Ammon's horn (tissue), 1 donor: ENCODE results near the gene KAZN.
A peak's percentile ranks its signal among the peaks of the same experiment; 100 is the strongest.
"Not testable (repeated sequence)": the region's sequence is repeated elsewhere in the genome, so short reads cannot be mapped to it uniquely, and the experiment has no call there.

ENCODE experiments used
- DNase-seq: peaks from one replicate; pipeline ENCODE4 v3.0.0-alpha.2; 2016; ENCODE audit warnings: low spot score

KAZN gene

GRCh38 chr1:15035236-15035635, 436.8 kb downstream of the KAZN start:
- no peak for DNase-seq

GRCh38 chr1:15036101-15036500, 437.6 kb downstream of the KAZN start:
- DNase-seq: no peak

GRCh38 chr1:15038232-15039016, 439.9 kb downstream of the KAZN start:
- no peak for DNase-seq

DNA sequence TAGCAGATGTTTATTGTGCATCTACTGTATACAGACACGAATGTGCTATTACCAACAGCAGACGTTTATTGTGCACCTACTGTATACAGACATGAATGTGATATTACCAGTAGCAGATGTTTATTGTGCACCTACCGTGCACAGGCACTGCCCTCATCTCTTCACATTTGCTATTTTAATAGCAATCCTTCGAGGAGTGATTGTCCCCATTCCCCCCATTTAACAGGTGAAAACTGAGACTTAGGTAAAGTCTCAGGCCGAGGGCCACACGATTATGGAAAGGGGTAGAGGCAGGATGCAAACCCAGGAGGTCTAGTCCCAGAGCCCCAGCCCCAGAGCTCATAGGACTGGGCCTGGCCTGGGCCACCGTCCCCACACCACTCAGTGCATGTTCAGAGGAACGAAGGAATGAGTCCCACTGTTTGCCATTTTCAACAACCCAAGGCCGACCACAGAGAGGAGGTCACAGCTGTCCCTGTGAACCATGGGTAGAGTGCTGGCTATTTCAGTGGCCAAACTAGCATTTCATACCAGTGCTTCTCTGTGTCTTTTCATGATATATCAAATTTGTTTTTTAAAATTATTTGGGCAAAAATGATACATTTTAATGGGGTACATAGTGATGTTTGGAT, 440.6 kb downstream of the KAZN start:
- no peak for DNase-seq

DNA sequence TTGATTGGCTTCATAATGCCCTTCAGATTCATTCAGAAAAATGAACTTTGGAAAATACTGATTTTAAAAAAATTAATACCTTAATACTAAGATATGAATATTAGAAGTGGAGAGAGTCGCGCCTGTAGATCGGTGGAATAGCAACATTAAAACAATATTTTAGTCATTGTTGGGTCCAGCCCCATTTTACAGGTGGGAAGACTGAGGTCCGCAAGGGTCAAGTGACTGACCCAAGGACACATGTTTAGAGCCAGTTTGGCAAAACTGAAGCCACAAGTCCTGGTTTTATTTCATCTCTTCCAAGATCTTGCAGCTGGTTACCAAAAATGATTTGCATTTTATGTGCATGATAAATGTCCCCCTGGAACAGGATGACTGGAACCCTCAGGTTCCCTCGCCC, 441.4 kb downstream of the KAZN start:
- no peak for DNase-seq

DNA sequence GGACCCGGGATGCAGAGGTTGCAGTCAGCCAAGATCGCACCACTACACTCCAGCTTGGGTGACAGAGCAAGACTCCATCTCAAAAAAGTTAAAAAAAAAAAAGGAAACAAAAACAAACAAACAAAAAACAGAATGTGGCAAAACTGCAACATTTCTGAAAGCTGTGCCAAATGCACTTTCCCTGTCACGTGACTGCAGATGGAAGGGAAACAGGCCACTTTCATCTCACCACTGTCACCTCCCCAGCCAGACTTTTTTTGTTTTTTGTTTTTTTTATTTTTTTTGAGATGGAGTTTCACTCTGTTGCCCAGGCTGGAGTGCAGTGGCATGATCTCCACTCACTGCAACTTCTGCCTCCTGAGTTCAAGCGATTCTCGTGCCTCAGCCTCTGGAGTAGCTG, 442.2 kb downstream of the KAZN start:
- not testable (repeated sequence) for DNase-seq

DNA sequence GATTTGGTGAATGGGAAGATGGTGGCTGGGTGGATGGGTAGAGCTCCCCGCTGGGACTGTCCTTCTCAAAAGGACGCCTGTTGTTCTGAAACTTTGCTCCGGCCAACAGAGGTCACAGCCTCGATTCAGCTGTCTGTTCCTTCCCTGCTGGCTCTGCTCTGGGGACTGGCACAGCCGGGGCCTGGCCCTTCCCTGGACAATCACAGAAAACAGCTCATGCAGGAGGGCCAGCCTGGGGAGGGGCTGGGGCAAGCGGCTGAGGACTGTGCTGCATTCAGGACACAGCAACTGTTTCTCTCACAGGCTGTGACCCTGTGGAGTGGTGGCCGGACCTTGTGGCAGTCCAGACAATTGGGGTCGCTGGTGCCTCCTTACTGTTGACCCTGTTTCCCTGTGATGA, 444.4 kb downstream of the KAZN start:
- DNase-seq: peak; percentile 96

- DNase-seq: no peak
Measured at GRCh38 chr1:15043934-15044333, 445.4 kb downstream of the KAZN start.

- DNase-seq: no peak
Measured at GRCh38 chr1:15045123-15045522, 446.6 kb downstream of the KAZN start.

DNA sequence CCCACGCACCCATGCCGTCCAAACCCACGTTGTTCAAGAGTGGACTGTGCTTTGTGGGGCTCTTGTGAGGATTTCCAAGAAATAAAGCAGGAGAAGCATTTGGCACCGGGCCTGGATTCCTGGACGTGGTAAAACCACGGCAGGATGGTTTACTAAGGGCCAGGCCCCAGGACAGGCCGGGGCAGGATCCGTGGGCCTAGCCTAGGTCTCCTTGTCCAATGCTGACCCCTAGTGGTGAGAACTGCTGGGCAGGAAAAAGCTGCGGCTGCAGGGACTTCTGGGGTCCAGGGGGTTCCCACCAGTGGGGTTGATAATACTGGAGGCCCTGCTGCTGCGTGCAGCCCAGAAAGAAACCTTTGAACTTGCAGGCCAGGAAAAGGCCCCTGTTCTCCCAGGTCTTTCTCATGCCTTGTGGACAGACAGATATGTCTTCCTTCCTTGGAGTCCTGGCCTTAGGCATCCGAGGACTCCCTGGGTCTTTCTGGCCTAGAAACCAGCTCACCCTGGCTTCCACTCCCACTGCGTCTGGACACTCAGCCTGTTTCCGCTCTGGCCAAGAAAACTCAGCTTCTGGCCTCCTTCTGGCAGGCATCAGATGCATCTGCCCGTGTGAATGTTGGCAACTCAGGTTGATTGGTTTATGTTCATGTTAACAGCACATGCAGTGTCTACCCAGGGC, 448.1 kb downstream of the KAZN start:
- peak; percentile 84 for DNase-seq

GRCh38 chr1:15047237-15047636, 448.8 kb downstream of the KAZN start:
- DNase-seq: no peak

DNA sequence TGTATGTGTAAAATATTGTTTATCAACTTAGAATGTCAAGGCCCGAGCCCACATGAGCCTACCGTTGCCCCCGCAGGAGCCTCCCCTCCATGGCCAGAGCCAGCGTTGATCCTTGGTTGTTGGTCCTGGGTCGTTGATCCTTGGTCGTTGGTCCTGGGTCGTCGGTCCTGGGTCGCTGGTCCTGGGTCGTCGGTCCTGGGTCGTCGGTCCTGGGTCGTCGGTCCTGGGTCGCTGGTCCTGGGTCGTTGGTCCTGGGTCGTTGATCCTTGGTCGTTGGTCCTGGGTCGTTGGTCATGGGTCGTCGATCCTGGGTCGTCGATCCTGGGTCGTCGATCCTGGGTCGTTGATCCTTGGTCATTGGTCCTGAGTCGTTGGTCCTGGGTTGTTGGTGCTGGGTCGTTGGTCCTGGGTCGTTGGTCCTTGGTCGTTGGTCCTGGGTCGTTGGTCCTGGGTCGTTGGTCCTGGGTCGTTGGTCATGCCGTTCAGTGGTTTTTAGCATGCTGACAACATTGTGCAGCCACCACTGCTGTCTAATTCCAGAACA, 450.0 kb downstream of the KAZN start:
- DNase-seq: no peak

- DNase-seq: no peak
Measured at GRCh38 chr1:15049067-15049466, 450.6 kb downstream of the KAZN start.

DNA sequence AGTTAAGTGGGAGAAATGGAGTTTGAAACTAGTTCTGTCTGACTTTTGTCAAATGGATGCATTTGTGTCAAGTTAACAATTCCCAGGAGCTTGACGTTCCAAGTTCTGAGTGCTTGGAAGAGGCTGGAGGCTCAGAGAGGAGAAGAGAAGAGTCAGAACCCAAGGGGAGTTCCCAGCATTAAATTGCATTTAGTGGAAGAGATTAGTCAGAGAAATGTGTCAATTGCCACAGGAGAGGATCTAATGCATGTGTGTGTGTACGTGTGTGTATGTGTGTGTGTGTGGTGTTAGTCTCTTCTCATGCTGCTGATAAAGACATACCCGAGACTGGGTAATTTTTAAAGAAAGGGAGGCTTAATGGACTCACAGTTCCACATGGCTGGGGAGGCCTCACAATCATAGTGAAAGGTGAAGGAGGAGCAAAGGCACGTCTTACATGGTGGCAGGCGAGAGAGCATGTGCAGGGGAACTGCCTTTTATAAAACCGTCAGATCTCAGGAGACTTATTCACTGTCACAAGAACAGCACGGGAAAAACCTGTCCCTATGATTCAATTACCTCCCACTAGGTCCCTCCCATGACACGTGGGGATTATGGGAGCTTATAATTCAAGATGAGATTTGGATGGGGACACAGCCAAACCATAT, 453.5 kb downstream of the KAZN start:
- DNase-seq: no peak

GRCh38 chr1:15053153-15053552, 454.7 kb downstream of the KAZN start:
- no peak for DNase-seq

DNA sequence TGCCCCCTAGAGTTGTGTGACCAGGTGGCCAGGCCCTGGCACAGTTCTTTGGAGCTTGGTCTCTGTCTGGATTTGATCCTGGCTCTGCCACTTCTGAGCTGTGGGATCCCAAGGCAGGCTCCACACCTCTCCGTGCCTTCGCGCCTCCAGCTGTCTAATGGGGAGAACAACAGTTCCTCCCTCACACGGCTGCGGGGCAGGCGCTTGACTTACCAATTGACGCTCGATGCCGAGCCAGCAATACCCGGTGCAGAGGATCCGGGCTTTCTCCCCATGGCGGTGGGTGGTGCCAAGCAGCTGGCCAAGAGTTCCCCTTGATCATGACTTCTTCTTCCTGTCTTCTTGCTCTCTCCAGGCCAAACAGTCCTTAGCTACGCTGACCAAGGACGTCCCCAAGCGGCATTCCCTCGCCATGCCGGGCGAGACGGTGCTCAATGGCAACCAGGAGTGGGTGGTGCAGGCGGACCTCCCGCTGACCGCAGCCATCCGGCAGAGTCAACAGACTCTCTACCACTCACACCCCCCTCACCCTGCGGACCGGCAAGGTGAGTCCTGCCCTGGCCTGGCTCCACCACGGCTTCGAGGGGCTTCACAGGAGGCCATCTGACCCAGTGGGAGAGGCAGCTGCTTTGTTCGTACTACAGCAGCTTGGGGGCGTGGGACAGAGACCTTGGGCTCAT, 457.4 kb downstream of the KAZN start:
- no peak for DNase-seq

GRCh38 chr1:15056515-15057285, 458.2 kb downstream of the KAZN start:
- DNase-seq: no peak

GRCh38 chr1:15057834-15058233, 459.3 kb downstream of the KAZN start:
- DNase-seq: no peak

DNA sequence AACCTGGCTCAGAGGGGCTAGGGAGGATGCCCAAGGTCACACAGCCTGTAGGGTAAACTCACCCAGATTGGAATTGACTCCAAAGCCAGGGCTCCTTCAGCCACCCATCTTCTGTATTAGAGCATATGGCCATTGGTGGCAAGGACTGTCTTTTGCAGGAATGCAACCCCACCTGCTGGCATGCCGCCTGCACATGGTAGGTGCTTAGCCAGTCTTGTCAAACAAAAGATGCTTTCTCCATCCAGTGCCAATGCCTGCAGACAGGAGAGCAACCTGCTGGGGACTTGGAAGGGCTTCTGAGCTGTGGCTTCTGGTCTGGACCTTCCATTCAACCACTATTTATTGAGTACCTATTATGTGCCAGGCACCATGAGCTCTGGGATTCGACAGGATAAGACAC, 459.8 kb downstream of the KAZN start:
- DNase-seq: no peak

- no peak for DNase-seq
Measured at GRCh38 chr1:15060104-15060503, 461.6 kb downstream of the KAZN start.

DNA sequence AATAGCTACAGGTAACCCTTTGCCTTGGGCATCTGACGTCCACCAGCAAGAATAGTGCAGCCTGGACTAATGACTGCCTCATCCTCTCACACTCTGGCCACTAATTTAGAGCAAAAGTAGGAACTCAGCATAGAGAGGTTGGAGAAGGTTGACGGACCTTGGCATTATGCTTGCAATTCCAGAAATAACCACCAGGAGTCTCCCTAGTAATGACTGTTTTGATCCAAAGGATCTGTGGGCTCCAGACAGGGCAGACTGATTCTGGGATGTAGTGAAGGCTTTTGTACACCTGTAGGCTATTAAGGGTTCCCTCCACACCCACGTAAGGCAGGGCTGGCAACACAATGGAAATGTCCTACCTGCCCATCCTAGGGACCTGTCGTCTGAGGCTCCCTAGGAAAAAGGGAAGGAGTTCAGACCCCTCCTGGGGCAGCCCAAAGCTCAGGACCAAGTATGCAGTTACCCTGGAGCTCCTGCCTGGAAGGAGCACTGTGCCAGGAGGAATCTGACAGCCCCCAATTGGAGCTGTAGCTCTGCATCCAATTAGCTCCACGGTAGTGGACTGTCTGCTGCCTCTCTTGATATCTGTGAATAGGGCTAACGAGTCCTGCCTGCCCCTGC, 464.1 kb downstream of the KAZN start:
- no peak for DNase-seq
